Naive B cell (primary cell): ENCODE measurements around the gene MRPL27. TPM values are rescaled to one million over a fixed set of nuclear protein-coding genes. Genes with fewer than 3 reads are reported as not detected.

ENCODE experiments used
- ATAC-seq, 2 donors: fragments of 150-1000 bp; cut with Tn5 transposase; 2 replicates each; pipeline ENCODE4 v1.10.0; 2021; ENCODE audit warnings: low read depth in 2 of 2, mild to moderate bottlenecking in 2 of 2, moderate library complexity in 2 of 2
- DNase-seq: peaks from one replicate; pipeline ENCODE4 v3.0.0; 2022
- H3K27ac Mint-ChIP-seq, 6 donors: one replicate each; pipeline ENCODE4 v1.8.0; 2020 to 2022; ENCODE audit warnings: mild to moderate bottlenecking in 6 of 6, mixed read lengths in 6 of 6, moderate library complexity in 5 of 6, inconsistent platforms in 2 of 6
- H3K27me3 Mint-ChIP-seq, 3 donors: one replicate each; pipeline ENCODE4 v1.8.0; 2021 to 2022; ENCODE audit warnings: mixed read lengths in 3 of 3, mild to moderate bottlenecking in 1 of 3
- H3K36me3 Mint-ChIP-seq, 2 donors: one replicate each; pipeline ENCODE4 v1.8.0; 2020 to 2022; ENCODE audit warnings: mixed read lengths in 2 of 2, inconsistent platforms in 1 of 2, mild to moderate bottlenecking in 1 of 2
- H3K4me1 Mint-ChIP-seq, 3 donors: one replicate each; pipeline ENCODE4 v1.8.0; 2020 to 2022; ENCODE audit warnings: mixed read lengths in 3 of 3, inconsistent platforms in 1 of 3, mild to moderate bottlenecking in 1 of 3, moderate library complexity in 1 of 3
- H3K4me3 Mint-ChIP-seq, 8 donors: one replicate each; pipeline ENCODE4 v1.8.0; 2020 to 2022; ENCODE audit warnings: mild to moderate bottlenecking in 8 of 8, mixed read lengths in 8 of 8, moderate library complexity in 8 of 8, inconsistent platforms in 2 of 8
- H3K9me3 Mint-ChIP-seq, 7 donors: one replicate each; pipeline ENCODE4 v1.8.0; 2020 to 2022; ENCODE audit warnings: mixed read lengths in 7 of 7, mild to moderate bottlenecking in 5 of 7, inconsistent platforms in 2 of 7, moderate library complexity in 1 of 7
- polyA plus RNA-seq, 6 donors: library from polyadenylated mRNA; unstranded; fragments of 300-500 nt; fragmentation: Illumina TruSeq; gene quantifications; one replicate each; pipeline ENCODE4 v1.2.3, GENCODE V29; 2021; ENCODE audit warnings: low read depth in 6 of 6

MRPL27 gene
- polyA plus RNA-seq, 6 donors from 2014 or later: 46.6 to 62.9 (median 50.4) TPM

GRCh38 chr17:50397919-50398285 lies 24.9 kb upstream of the MRPL27 start:
- no peak for ATAC-seq
- Mint-ChIP-seq H3K36me3 (peaks cover 0 to 14% of the 10 kb centered on the region in 2 donors), H3K4me1 (peaks cover 28 to 39% (median 34%) of the 10 kb centered on the region in 3 donors), H3K27me3 (peaks cover 0 to 5% (median 0%) of the 10 kb centered on the region in 3 donors), H3K4me3 (peak overlapping the region; percentile 83 to 95 (median 92)), H3K27ac (peak overlapping the region in 5 of 6 donors; percentile 88 to 97 (median 92)), H3K9me3 (peaks cover 0 to 3% (median 0%) of the 10 kb centered on the region in 7 donors)
- DNase-seq: no peak

GRCh38 chr17:50397111-50397918 lies 24.3 kb upstream of the MRPL27 start, which contains the start of gene LRRC59:
LRRC59 (minus strand) TSS chr17:50397523; CDS start chr17:50397317, 206 bp downstream.
- ATAC-seq: peak; percentile 96 to 97
- Mint-ChIP-seq H3K27me3 (peaks cover 0 to 5% (median 0%) of the 10 kb centered on the region in 3 donors), H3K27ac (peak within 1 kb of the TSS; percentile 78 to 97 (median 91)), H3K4me3 (peak within 1 kb of the TSS; percentile 83 to 95 (median 92)), H3K9me3 (peaks cover 0 to 3% (median 0%) of the 10 kb centered on the region in 7 donors), H3K36me3 (peaks cover 0 to 17% of the 10 kb centered on the region in 2 donors), H3K4me1 (peaks cover 28 to 45% (median 34%) of the 10 kb centered on the region in 3 donors)
- DNase-seq: peak; percentile 93

DNA sequence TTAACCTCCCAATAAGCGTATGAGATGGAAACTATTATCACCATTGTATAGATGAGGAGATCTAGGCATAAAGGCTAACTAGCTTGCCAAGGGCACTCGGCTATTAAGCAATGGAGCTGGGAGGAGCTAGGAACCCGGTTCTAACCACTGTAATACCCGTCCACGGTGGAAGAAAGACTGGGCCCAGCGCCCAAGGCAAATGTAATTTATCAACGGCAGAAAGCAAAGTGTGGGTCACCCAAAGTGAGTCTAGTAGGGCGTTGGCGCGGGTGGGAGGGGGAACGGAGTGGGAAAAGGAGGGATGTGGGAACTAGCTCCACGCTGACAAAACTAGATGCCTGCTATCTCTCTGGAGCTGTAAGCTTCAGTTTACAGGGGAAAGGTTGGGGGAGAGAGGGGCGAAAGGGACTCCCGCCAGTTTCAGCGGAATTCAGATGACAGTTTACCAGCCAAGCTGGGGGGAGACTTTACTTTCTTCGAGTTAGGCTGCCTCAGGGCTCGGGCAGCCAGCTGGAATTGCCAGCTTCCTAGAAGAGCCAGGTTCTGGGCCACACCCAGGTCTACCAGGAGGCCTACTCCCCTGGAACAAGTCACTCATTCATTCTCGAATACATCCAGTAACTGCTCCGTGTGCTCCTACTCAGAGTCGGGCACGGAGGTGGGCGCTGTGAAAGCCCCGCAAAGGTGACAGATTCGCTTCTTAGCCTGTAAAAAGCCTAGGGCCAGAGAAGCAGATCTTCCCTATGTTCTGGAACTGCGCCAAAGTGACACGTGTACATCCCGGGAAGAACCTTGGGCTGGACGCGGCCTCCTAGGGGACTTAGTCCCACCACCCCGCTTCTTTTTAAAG lies 23.5 kb upstream of the MRPL27 start:
- Mint-ChIP-seq H3K36me3 (peaks cover 3 to 17% of the 10 kb centered on the region in 2 donors), H3K27ac (peak overlapping the region; percentile 78 to 92 (median 89)), H3K9me3 (peaks cover 0 to 3% (median 0%) of the 10 kb centered on the region in 7 donors), H3K27me3 (peaks cover 0 to under 1% (median 0%) of the 10 kb centered on the region in 3 donors), H3K4me1 (peaks cover 31 to 52% (median 35%) of the 10 kb centered on the region in 3 donors), H3K4me3 (peak overlapping the region; percentile 83 to 95 (median 92))
- ATAC-seq (peak in 1 of 2 donors; percentile 7), DNase-seq (no peak)

GRCh38 chr17:50394711-50395110 lies 21.7 kb upstream of the MRPL27 start:
- Mint-ChIP-seq H3K27me3 (no peaks in the 10 kb centered on the region), H3K9me3 (peaks cover 0 to 3% (median 0%) of the 10 kb centered on the region in 7 donors), H3K36me3 (peaks cover 7 to 17% of the 10 kb centered on the region in 2 donors), H3K4me1 (peaks cover 33 to 56% (median 37%) of the 10 kb centered on the region in 3 donors), H3K27ac (peak overlapping the region in 3 of 6 donors; percentile 26 to 91 (median 45)), H3K4me3 (peak overlapping the region in 6 of 8 donors; percentile 60 to 90 (median 74))
- DNase-seq (no peak), ATAC-seq (no peak)

- no peak for DNase-seq
- Mint-ChIP-seq H3K9me3 (no peaks in the 10 kb centered on the region), H3K4me1 (peaks cover 33 to 56% (median 37%) of the 10 kb centered on the region in 3 donors), H3K27me3 (no peaks in the 10 kb centered on the region), H3K4me3 (peak overlapping the region in 2 of 8 donors; percentile 59 to 90), H3K36me3 (peaks cover 7 to 17% of the 10 kb centered on the region in 2 donors), H3K27ac (peak overlapping the region in 1 of 6 donors; percentile 47)
- ATAC-seq: no peak
Observed at GRCh38 chr17:50393700-50394099, 20.7 kb upstream of the MRPL27 start.

DNA sequence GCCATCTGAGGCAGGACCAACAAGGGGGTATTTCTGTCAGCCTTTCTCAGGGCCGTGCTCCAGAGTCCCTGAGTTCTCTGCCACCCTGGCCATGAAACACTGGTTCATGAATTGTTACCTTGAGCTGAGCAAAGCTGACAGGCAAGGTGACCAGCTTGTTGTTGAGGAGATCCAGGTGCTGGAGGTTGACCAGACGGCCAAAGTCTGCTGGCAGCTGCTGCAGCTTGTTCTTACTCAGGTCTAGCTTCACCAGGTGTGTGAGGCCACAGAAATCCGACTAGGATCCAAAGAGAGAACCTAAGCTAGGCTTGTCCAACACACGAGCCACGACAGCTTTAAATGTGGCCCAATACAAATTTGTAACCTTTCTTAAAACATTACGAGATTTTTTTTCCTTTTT lies 19.6 kb upstream of the MRPL27 start:
- ATAC-seq (no peak), DNase-seq (no peak)
- H3K4me3 Mint-ChIP-seq: no peak overlapping the region
- H3K27ac Mint-ChIP-seq: peak overlapping the region in 1 of 6 donors; percentile 84
- H3K36me3 Mint-ChIP-seq: peaks cover 7 to 24% of the 10 kb centered on the region in 2 donors
- H3K27me3 Mint-ChIP-seq: no peaks in the 10 kb centered on the region
- H3K9me3 Mint-ChIP-seq: no peaks in the 10 kb centered on the region
- H3K4me1 Mint-ChIP-seq: peaks cover 28 to 54% (median 34%) of the 10 kb centered on the region in 3 donors

DNA sequence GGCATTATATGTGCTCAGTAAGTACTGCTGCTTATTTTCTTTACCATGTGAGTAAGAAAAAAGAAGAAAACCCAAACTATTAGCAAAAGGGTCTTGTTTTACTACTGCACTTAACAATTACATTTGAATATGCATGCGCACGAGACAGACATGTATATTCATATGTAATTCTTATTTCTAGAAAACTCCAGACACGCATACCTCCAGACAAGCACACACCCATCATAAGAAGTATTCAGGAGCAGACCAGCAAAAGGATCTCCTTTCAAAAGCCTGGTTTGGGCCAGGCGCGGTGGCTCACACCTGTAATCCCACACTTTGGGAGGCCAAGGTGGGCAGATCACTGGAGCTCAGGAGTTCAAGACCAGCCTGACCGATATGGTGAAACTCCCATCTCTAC lies 16.6 kb upstream of the MRPL27 start:
- Mint-ChIP-seq H3K27me3 (no peaks in the 10 kb centered on the region), H3K4me1 (peaks cover 6 to 31% (median 21%) of the 10 kb centered on the region in 3 donors), H3K9me3 (no peaks in the 10 kb centered on the region), H3K27ac (no peak overlapping the region), H3K4me3 (no peak overlapping the region), H3K36me3 (peaks cover 17 to 46% of the 10 kb centered on the region in 2 donors)
- no peak for ATAC-seq
- no peak for DNase-seq

- ATAC-seq: no peak
- no peaks in the 10 kb centered on the region for H3K27me3 Mint-ChIP-seq
- peak overlapping the region in 2 of 6 donors; percentile 8 to 30 for H3K27ac Mint-ChIP-seq
- H3K9me3 Mint-ChIP-seq: no peaks in the 10 kb centered on the region
- H3K4me1 Mint-ChIP-seq: peaks cover 5 to 24% (median 14%) of the 10 kb centered on the region in 3 donors
- peaks cover 19 to 41% of the 10 kb centered on the region in 2 donors for H3K36me3 Mint-ChIP-seq
- no peak overlapping the region for H3K4me3 Mint-ChIP-seq
- no peak for DNase-seq
Observed at GRCh38 chr17:50388728-50389127, 15.7 kb upstream of the MRPL27 start.

DNA sequence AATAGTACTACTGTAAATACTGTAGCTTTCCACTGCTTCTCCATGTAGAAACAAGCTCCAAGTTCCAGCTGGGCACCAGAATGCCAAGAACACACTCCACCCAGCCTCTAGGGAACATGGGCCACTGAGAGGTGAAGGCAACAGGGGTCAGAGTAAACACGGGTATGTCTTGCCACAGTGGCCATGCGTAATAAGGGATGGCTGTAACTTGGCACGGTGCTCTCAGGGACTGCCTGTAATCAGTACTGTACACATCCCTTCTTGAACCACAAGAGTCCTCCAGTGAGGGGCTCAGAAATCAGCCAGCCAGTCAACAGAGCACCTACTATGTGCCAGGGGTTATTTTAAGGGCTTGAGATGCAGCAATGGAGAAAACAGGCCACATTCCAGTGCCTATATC lies 13.5 kb upstream of the MRPL27 start:
- Mint-ChIP-seq H3K27me3 (no peaks in the 10 kb centered on the region), H3K4me3 (no peak overlapping the region), H3K9me3 (no peaks in the 10 kb centered on the region), H3K27ac (peak overlapping the region in 1 of 6 donors; percentile 59), H3K4me1 (peaks cover 2 to 12% (median 5%) of the 10 kb centered on the region in 3 donors), H3K36me3 (peaks cover 23 to 29% of the 10 kb centered on the region in 2 donors)
- ATAC-seq (no peak), DNase-seq (no peak)

DNA sequence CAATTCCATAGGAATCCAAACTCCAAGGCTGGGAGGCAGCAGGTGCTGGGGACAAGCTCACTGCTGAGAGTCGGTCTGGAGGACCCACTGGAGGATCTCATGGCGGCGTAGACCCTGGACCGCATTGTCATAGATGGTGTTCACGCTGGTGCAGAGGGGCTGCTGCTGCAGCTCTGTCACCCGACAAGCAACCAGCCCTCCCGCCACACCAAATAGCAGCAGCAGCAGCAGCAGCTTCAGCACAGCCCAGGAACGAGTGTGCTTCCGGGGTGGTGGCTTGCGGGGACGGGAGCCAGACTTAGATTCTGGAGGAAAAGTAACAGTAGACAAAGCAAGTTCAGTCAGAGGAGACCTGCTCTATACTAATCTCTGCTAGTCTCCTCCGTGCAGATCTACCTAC lies 9.9 kb upstream of the MRPL27 start:
- H3K9me3 Mint-ChIP-seq: no peaks in the 10 kb centered on the region
- peak overlapping the region in 2 of 6 donors; percentile 19 to 30 for H3K27ac Mint-ChIP-seq
- ATAC-seq (no peak), DNase-seq (no peak)
- peaks cover 0 to 8% (median 0%) of the 10 kb centered on the region in 3 donors for H3K4me1 Mint-ChIP-seq
- no peak overlapping the region for H3K4me3 Mint-ChIP-seq
- no peaks in the 10 kb centered on the region for H3K27me3 Mint-ChIP-seq
- peaks cover 19 to 26% of the 10 kb centered on the region in 2 donors for H3K36me3 Mint-ChIP-seq

DNA sequence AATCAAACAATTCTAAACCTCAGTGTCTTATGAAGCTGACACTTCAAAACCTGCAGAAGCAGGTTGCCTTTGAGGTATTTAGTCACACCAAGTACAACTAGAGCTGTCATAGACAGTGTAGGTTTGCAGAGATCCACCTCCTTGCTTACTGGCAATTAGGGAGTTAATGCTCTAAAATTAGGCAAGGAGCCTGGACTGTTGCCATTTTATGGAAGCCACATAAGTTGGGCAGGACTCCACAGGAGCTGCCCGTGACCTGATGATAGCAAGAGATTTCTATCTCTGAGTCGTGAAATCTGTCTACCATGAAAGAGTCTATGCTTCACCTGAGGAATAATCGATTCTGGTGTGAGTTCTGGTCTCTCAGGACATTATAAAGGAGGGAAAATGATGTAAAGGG lies 8.9 kb upstream of the MRPL27 start:
- Mint-ChIP-seq H3K27ac (no peak overlapping the region), H3K36me3 (peaks cover 16 to 19% of the 10 kb centered on the region in 2 donors), H3K27me3 (no peaks in the 10 kb centered on the region), H3K4me1 (no peaks in the 10 kb centered on the region), H3K9me3 (no peaks in the 10 kb centered on the region), H3K4me3 (no peak overlapping the region)
- ATAC-seq (no peak), DNase-seq (no peak)

- DNase-seq (no peak), ATAC-seq (no peak)
- Mint-ChIP-seq H3K27me3 (no peaks in the 10 kb centered on the region), H3K27ac (peak overlapping the region in 2 of 6 donors; percentile 42 to 69), H3K36me3 (peaks cover 10 to 19% of the 10 kb centered on the region in 2 donors), H3K9me3 (no peaks in the 10 kb centered on the region), H3K4me3 (no peak overlapping the region), H3K4me1 (no peaks in the 10 kb centered on the region)
Observed at GRCh38 chr17:50381260-50381815, 8.4 kb upstream of the MRPL27 start.
